ENCODE results near the gene ACTR3.

The ACTR3 gene

DNA sequence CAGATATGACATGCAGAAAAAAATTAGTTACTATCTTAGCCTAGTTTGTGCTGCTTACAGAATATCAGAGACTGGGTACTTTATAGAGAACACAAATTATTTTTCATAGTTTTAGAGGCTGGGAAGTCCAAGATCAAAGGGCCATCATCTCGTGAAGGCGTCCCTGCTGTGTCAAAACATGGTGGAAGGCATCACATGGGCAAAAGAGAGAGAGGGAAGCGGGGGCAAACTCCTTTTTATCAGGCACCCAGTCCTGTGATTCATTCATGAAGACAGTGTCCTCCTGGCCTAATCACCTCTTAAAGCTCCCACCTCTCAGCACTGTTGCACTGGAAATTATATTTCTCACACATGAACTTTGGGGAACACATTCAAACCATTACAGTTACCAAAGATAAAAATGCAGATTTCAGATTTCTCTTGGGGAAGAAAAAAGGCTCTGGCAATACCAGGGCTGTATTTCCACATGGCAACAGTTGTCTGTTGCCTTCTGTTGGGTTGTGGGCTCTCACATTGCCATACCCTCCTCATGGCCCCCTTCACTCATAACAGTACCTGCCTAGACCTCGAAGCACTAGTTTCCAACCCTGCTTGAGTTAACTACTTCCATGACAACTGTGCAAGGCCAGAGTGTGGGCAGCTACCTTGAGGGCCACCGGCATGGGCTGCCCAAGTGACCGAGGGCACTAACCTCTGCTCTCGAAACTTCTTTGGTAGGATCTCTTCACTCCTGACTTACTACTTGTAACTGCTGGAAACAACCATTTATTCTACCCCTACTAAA, 2.7 kb upstream of the ACTR3 start:
- H3K27ac Mint-ChIP-seq, result peak overlapping the region; percentile 94
- ATAC-seq (replicated peaks), result no peak
- peaks cover 19 to 45% of the 10 kb centered on the region in 2 donors for H3K36me3 Mint-ChIP-seq
- H3K4me3 Mint-ChIP-seq, result peak overlapping the region; percentile 65 to 66
- no peak for DNase-seq
- no peaks in the 10 kb centered on the region for H3K9me3 Mint-ChIP-seq
- H3K27me3 Mint-ChIP-seq, result no peaks in the 10 kb centered on the region
- peaks cover 30 to 46% of the 10 kb centered on the region in 2 donors for H3K4me1 Mint-ChIP-seq

DNA sequence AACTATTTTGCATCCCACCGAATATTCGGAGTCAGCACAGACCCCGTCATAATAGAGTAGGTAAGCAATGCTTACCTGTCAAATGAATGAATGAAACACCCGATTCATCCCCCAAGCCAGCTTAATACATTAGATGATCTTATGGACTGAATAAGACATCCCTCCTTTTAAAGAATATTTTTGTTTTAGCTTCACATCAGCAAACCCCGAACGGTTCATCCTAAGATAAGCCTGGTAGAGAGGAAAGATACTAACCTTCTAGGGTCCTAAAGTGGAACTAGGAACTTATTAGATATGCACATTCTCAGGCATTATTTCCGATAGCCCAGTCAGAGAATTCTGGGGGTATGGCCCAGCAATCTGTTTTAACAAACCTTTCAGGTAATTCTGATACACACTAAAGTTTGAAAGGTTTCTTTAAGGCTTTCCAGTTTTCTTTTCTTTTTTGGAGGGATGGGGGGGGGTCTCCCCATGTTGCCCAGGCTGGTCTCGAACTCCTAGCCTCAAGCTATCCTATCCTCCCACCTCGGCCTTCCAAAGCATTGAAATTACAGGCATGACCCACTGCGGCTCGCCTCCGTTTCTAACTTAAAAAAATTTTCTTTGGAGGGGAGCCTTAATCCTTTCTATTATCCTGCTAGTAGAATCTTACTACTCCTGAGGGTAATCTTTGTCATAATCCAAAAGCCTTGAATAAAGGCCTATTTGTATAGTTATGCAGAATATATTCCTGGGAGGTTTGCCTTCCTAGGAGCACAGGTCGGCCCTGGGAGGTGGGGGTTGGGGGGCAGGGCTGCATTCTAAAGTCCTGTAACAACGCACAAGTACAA, 1.0 kb upstream of the ACTR3 start:
- Mint-ChIP-seq H3K36me3 (peaks cover 28 to 57% of the 10 kb centered on the region in 2 donors), H3K27me3 (no peaks in the 10 kb centered on the region), H3K4me1 (peaks cover 40 to 57% of the 10 kb centered on the region in 2 donors), H3K9me3 (no peaks in the 10 kb centered on the region), H3K4me3 (peak overlapping the region; percentile 97 to 98), H3K27ac (peak overlapping the region; percentile 99)
- no peak for ATAC-seq (replicated peaks)
- no peak for DNase-seq

DNA sequence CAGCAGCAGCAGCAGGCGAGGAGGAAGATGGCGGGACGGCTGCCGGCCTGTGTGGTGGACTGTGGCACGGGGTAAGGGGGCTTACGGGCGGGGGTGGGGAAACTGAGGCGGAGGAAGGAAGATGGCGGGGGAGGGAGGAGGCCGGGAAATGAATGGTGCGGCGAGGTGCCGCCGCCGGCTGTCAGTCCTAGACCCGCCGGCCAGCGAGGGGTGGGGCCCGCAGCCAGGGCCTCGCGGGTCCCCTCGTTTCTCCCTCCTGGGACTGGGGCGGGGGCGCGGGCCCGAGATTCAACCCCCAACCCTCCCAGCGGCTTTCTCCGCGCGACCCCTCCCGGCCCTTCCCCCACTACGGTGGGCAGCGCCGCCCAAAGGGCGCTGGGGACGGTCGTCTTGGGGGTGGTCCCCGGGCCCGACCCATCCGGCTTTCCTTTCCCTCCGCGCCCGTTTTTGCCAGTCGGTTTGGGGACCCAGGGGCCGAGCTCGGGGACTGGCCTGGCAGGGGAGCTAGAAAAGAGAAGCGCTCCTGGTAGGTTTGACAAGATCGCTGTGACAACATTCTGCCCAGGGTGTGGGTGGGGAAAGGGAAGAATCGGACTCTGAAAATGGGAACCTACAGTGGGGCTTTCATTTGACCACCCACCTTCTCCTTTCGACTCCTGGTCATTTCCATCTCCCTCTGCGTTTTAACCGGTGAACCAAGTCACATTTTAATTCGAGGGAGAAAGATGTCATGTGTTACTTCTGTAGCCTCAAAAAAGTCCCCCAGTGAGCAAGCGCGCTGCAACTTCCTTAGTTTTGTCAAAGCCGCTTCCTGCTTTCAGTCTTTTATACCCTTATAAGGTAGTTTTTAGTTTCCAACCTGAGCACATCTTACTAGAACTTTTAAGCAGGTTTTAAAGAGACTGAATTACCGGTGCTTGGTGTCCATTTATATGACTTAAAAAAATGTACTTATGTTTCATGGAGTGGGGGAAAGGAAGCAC, 655 bp downstream of the ACTR3 start:
- H3K36me3 Mint-ChIP-seq, result peaks cover 35 to 74% of the 10 kb centered on the region in 2 donors
- H3K27me3 Mint-ChIP-seq, result no peaks in the 10 kb centered on the region
- H3K9me3 Mint-ChIP-seq, result no peaks in the 10 kb centered on the region
- peak overlapping the region; percentile 97 to 98 for H3K4me3 Mint-ChIP-seq
- H3K27ac Mint-ChIP-seq, result peak overlapping the region; percentile 99
- peaks cover 48 to 67% of the 10 kb centered on the region in 2 donors for H3K4me1 Mint-ChIP-seq
- peak; percentile 53 for ATAC-seq (replicated peaks)
- DNase-seq, result peak; percentile 86

DNA sequence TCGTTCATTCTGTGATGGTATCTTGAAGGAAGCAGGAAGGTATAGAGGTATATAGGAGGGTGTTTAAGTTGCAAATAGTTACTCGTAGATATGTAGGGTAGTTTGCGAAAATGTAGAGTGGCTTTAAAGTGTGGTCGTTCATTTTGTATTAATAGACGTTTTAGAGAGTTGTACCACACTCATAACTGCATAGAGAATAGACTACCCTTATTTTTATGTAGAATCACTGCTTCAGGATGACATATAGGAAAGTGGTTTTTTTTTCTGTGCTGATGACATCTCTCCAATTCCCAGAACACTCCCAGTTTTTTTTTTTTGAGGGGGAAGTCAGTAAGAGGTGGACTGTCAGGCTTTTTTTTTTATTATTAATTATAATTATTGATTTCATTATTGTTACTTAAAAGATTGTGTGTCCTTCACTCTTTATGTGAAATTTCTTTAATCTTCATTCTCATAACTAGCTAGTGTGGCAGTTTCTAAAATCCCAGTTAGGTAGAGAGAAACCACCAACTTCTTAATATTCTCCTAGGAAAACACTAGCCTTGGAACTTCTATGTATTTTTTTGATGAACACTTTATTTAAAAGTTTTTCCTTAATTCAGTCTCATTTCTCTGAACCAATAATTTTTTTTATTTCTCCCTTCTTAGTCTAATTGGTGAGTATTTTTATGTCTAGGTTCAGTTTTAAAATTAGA, 1.5 kb downstream of the ACTR3 start:
- Mint-ChIP-seq H3K4me3 (peak overlapping the region; percentile 97 to 98), H3K27ac (peak overlapping the region; percentile 99), H3K4me1 (peaks cover 53 to 71% of the 10 kb centered on the region in 2 donors), H3K27me3 (no peaks in the 10 kb centered on the region), H3K9me3 (no peaks in the 10 kb centered on the region), H3K36me3 (peaks cover 42 to 80% of the 10 kb centered on the region in 2 donors)
- no peak for DNase-seq
- ATAC-seq (replicated peaks), result no peak

DNA sequence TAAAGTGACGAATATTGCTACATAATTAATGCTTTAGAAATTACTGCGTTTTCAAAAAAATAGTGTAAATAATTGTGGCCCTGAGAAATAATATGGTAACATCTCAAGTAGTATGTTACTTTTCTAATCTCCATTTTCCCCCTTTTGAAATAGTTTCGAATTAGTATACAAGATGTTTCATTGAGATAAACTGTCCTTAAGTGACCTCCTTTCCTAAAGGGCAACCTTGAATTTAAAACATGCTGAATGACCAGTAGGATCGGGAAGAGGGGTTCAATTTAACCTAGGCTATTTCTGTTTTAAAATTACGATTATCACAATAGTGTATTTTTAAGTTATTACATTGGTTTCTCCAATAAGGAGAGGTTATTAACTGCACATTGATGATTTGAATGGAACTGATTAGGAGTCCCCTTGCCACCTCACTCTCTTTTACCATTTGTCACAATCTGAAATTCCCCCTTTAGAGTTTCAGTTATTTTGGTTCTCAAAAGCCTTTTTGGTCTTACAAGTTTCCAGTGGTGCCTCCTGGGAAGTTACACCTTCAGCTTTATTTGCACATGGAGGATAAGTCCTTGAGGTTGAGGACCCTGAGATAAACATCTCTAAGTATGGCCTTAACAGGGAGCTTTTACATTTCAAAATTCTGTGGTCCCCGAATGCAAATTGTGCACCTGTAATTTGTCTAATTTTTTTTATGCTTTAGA, 2.3 kb downstream of the ACTR3 start:
- Mint-ChIP-seq H3K4me1 (peaks cover 49 to 71% of the 10 kb centered on the region in 2 donors), H3K36me3 (peaks cover 40 to 78% of the 10 kb centered on the region in 2 donors), H3K27ac (peak overlapping the region; percentile 91)

DNA sequence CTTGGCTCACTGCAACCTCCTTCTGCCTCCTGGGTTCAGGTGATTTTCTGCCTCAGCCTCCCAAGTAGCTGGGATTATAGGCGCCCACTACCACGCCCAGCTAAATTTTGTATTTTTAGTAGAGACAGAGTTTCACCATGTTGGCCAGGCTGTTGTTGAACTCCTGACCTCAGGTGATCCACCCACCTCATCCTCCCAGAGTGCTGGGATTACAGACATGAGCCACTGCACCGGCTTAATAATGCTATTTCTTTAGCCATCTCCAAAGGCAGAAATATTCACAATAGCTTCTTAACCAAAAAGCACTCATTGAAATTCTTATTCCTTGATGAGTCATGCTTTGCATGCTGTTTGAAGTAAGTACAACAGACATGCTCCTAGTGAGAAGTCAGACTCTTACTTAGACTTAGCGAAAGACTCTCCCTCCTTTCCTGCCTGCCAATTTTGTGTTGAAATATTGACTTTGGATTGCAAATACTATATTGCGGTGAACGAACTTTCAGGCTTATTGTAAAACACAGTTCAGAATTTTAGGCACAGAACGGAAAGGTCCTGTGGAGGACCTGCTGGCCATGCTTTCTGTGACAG, 4.4 kb downstream of the ACTR3 start:
- no peaks in the 10 kb centered on the region for H3K9me3 Mint-ChIP-seq
- no peak for ATAC-seq (replicated peaks)
- DNase-seq, result no peak
- H3K4me1 Mint-ChIP-seq, result peaks cover 43 to 69% of the 10 kb centered on the region in 2 donors
- no peaks in the 10 kb centered on the region for H3K27me3 Mint-ChIP-seq
- H3K27ac Mint-ChIP-seq, result peak overlapping the region; percentile 91
- peaks cover 41 to 68% of the 10 kb centered on the region in 2 donors for H3K36me3 Mint-ChIP-seq
- peak overlapping the region; percentile 84 to 98 for H3K4me3 Mint-ChIP-seq

More for the DNA sequence above, 2.3 kb downstream of the ACTR3 start:
- peak overlapping the region; percentile 84 to 98 for H3K4me3 Mint-ChIP-seq
- no peak for DNase-seq
- no peak for ATAC-seq (replicated peaks)
- H3K27me3 Mint-ChIP-seq, result no peaks in the 10 kb centered on the region
- H3K9me3 Mint-ChIP-seq, result no peaks in the 10 kb centered on the region

DNA sequence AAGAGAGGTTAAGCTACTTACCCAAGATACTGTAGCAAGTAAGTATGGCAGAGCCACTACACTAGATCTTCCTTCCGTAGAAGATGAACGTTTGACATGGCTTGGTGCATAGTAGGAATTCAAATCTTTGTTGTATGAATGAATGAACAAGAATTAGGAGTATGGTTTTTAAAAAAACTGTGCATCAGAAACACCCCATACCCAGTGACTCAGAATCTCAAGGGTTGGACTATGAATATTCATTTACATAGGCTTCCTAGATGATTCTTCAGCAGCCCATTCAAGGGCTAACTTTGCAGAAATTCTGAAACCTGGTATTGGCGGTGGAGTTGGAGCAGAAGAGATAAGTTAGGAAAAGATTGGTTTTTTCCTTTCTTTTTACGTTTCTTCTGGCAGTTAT, 5.4 kb downstream of the ACTR3 start:
- Mint-ChIP-seq H3K9me3 (no peaks in the 10 kb centered on the region), H3K36me3 (peaks cover 46 to 68% of the 10 kb centered on the region in 2 donors), H3K27ac (peak overlapping the region; percentile 91)

DNA sequence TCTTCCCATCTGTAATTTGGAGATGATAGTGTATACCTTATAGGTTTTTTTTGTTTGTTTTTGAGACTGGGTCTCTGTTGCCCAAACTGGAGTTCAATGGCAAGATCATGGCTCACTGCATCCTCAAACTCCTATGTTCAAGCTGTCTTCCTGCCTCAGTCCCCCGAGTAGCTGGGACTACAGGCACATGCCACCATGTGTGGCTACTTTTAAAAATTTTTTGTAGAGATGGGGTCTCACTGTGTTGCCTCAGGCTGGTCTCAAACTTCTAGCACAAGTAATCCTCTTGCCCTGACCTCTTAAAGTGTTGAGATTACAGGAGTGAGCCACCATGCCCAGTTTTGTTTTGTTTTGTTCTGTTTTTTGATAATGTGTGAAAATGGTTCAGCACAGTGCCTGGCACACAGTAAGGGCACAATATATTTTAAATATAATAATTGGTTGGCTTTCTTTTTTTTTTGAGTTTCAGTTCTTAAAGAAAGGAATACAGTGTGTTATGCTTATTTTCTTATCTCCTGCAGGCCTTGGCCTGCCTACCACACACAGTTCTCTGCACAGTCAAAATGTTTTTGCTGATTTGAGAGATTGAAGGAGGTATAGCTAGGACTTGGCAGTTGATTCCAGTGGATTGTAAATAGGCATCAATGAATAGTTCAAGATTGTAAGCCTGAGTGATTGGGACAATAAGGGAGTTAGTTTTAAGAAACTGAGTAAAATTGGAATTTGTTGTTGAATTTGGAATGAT, 6.1 kb downstream of the ACTR3 start:
- Mint-ChIP-seq H3K36me3 (peaks cover 48 to 72% of the 10 kb centered on the region in 2 donors), H3K27ac (peak overlapping the region; percentile 91), H3K4me3 (peak overlapping the region; percentile 71 to 84)

More for the DNA sequence above, 5.4 kb downstream of the ACTR3 start:
- DNase-seq (no peak), ATAC-seq (replicated peaks) (no peak)
- Mint-ChIP-seq H3K4me1 (peaks cover 50 to 80% of the 10 kb centered on the region in 2 donors), H3K27me3 (no peaks in the 10 kb centered on the region), H3K4me3 (peak overlapping the region; percentile 71 to 84)

DNA sequence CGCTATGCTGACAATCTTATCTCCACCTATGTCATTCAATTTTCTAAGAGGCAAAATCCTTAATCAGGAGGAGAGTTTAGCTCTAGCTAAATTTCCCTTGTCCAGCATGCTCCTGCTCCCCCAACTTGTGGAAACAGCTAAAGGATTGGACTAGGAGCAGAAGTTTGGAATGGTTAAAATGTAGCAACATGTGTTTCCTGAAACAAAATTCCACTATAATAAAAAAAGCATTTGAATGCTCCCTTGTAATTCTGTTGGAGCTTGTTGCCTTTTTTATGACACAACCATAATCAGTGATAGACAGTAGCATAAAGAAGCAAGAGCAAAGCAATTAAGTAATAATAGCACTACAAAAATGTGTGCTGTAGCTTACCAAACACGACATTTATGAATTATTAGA, 6.9 kb downstream of the ACTR3 start:
- ATAC-seq (replicated peaks), result no peak
- H3K9me3 Mint-ChIP-seq, result no peaks in the 10 kb centered on the region
- H3K4me1 Mint-ChIP-seq, result peaks cover 55 to 93% of the 10 kb centered on the region in 2 donors
- H3K4me3 Mint-ChIP-seq, result no peak overlapping the region
- H3K27me3 Mint-ChIP-seq, result no peaks in the 10 kb centered on the region
- no peak for DNase-seq
- no peak overlapping the region for H3K27ac Mint-ChIP-seq
- peaks cover 48 to 71% of the 10 kb centered on the region in 2 donors for H3K36me3 Mint-ChIP-seq

More for the DNA sequence above, 6.1 kb downstream of the ACTR3 start:
- peaks cover 55 to 86% of the 10 kb centered on the region in 2 donors for H3K4me1 Mint-ChIP-seq
- ATAC-seq (replicated peaks) (peak in 1 of 2 donors; percentile 44), DNase-seq (no peak)
- H3K9me3 Mint-ChIP-seq, result no peaks in the 10 kb centered on the region
- H3K27me3 Mint-ChIP-seq, result no peaks in the 10 kb centered on the region

DNA sequence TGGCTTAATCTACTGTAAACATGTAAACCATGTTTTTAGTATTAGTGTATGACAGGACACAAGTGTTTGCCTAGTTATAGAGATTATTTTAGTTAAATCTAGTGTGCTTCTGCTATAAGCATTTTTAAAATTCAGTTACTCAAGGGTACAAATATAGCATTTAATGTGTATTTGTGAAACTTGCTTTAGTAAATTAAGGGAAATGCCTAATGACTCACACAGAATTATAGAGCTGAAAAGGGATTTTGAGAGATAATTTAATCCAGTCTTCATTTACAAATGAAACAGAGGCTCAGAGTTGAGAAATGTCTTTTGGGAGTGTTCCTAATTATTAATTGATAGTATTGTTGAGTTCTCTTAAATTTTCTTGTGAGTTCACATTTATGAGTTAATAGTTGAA, 8.2 kb downstream of the ACTR3 start:
- DNase-seq, result no peak
- peaks cover 42 to 63% of the 10 kb centered on the region in 2 donors for H3K36me3 Mint-ChIP-seq
- H3K4me1 Mint-ChIP-seq, result peaks cover 54 to 94% of the 10 kb centered on the region in 2 donors
- peak overlapping the region; percentile 50 to 58 for H3K4me3 Mint-ChIP-seq
- H3K27me3 Mint-ChIP-seq, result no peaks in the 10 kb centered on the region
- H3K9me3 Mint-ChIP-seq, result no peaks in the 10 kb centered on the region
- H3K27ac Mint-ChIP-seq, result no peak overlapping the region
- no peak for ATAC-seq (replicated peaks)

DNA sequence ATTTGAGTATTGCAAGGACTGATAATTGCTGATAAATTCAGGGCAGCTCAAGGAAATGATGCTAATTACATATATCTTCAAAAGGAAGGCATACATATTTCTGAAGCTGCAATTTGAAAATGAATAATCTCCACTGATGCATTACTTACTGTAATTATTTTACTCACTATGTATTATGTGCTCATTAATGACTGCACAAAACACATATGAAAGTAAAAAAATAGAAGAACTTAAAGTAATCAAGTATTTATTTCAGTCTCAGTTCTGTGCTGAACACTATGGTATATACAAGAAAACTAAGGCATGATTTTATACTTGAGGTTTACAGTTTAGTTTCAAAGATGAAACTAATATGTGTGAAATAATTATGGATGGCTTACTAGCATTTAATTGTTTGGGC, 9.3 kb downstream of the ACTR3 start:
- no peak for ATAC-seq (replicated peaks)
- peaks cover 42 to 63% of the 10 kb centered on the region in 2 donors for H3K36me3 Mint-ChIP-seq
- peak overlapping the region; percentile 36 to 56 for H3K4me3 Mint-ChIP-seq

DNA sequence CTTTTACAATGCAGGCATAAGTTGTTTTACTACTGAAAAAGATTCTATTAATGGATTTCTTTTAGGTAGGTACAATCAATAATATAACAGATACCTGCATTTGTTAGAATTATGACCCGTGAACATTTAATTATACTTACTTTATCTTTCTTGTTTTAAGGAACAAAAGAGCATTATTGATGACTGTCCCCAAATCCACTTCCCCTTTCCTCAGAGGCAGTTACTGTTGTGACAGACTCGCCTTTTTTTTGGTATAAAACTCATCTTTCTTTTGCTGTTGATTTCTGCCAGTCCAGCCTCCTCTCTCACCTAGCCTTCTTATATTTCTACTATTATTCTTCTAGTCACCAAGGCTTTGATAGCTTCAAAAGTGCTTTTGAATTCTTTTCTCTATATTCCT, 12.1 kb downstream of the ACTR3 start:
- Mint-ChIP-seq H3K36me3 (peaks cover 50 to 66% of the 10 kb centered on the region in 2 donors), H3K4me1 (peaks cover 47 to 89% of the 10 kb centered on the region in 2 donors), H3K27ac (peak overlapping the region; percentile 65), H3K27me3 (no peaks in the 10 kb centered on the region), H3K4me3 (peak overlapping the region; percentile 14 to 67), H3K9me3 (peaks cover 0 to 1% of the 10 kb centered on the region in 2 donors)
- no peak for DNase-seq
- peak; percentile 68 to 70 for ATAC-seq (replicated peaks)

More for the DNA sequence above, 9.3 kb downstream of the ACTR3 start:
- no peak for DNase-seq
- H3K27ac Mint-ChIP-seq, result no peak overlapping the region
- H3K9me3 Mint-ChIP-seq, result no peaks in the 10 kb centered on the region
- H3K4me1 Mint-ChIP-seq, result peaks cover 57 to 94% of the 10 kb centered on the region in 2 donors
- H3K27me3 Mint-ChIP-seq, result no peaks in the 10 kb centered on the region
